T-helper 1 cell treated with Interleukin-12 subunit alpha and Interleukin-12 subunit beta and Interleukin-4 antibody, amounts not matched to agents 30 μg/mL and 1 μg/mL, for 36 hours (primary cell): Measurements from ENCODE around the gene PTPN12.
"Not testable (repeated sequence)": the region's sequence is repeated elsewhere in the genome, so short reads cannot be mapped to it uniquely, and the experiment has no call there.

Experiments used
- H3K27ac Mint-ChIP-seq: one replicate; pipeline ENCODE4 v1.8.0; 2021; ENCODE audit warnings: mild to moderate bottlenecking, mixed read lengths
- H3K27me3 Mint-ChIP-seq: one replicate; pipeline ENCODE4 v1.8.0; 2021; ENCODE audit warnings: low read depth, mixed read lengths
- H3K36me3 Mint-ChIP-seq: one replicate; pipeline ENCODE4 v1.8.0; 2021; ENCODE audit warnings: low read depth, mixed read lengths
- H3K4me1 Mint-ChIP-seq: one replicate; pipeline ENCODE4 v1.8.0; 2021; ENCODE audit warnings: low read depth, mixed read lengths
- H3K4me3 Mint-ChIP-seq: one replicate; pipeline ENCODE4 v1.8.0; 2021; ENCODE audit warnings: mild to moderate bottlenecking, moderate library complexity, mixed read lengths
- H3K9me3 Mint-ChIP-seq: one replicate; pipeline ENCODE4 v1.8.0; 2021; ENCODE audit warnings: mixed read lengths

The PTPN12 gene

GRCh38 chr7:77531038-77531437 lies 6.1 kb upstream of the PTPN12 start:
- H3K36me3 Mint-ChIP-seq = no peaks in the 10 kb centered on the region
- H3K27ac Mint-ChIP-seq = no peak overlapping the region
- H3K27me3 Mint-ChIP-seq = peaks cover 12% of the 10 kb centered on the region
- peaks cover 7% of the 10 kb centered on the region for H3K4me1 Mint-ChIP-seq
- H3K9me3 Mint-ChIP-seq = no peaks in the 10 kb centered on the region
- no peak overlapping the region for H3K4me3 Mint-ChIP-seq

- peaks cover 12% of the 10 kb centered on the region for H3K27me3 Mint-ChIP-seq
- no peak overlapping the region for H3K4me3 Mint-ChIP-seq
- no peak overlapping the region for H3K27ac Mint-ChIP-seq
- no peaks in the 10 kb centered on the region for H3K9me3 Mint-ChIP-seq
- peaks cover 8% of the 10 kb centered on the region for H3K4me1 Mint-ChIP-seq
- no peaks in the 10 kb centered on the region for H3K36me3 Mint-ChIP-seq
Measured at GRCh38 chr7:77532247-77532646, 4.8 kb upstream of the PTPN12 start.

GRCh38 chr7:77532732-77533131 lies 4.4 kb upstream of the PTPN12 start:
- not testable (repeated sequence) for H3K36me3 Mint-ChIP-seq, H3K4me3 Mint-ChIP-seq, H3K4me1 Mint-ChIP-seq, H3K27ac Mint-ChIP-seq, H3K9me3 Mint-ChIP-seq
- H3K27me3 Mint-ChIP-seq = peaks cover 12% of the 10 kb centered on the region

- not testable (repeated sequence) for H3K9me3 Mint-ChIP-seq, H3K27ac Mint-ChIP-seq, H3K4me3 Mint-ChIP-seq, H3K36me3 Mint-ChIP-seq, H3K27me3 Mint-ChIP-seq
- H3K4me1 Mint-ChIP-seq = peaks cover 18% of the 10 kb centered on the region
Measured at GRCh38 chr7:77534046-77534445, 3.0 kb upstream of the PTPN12 start.

- Mint-ChIP-seq H3K9me3 (no peaks in the 10 kb centered on the region), H3K27ac (no peak overlapping the region), H3K4me1 (peaks cover 17% of the 10 kb centered on the region), H3K27me3 (peaks cover 5% of the 10 kb centered on the region), H3K36me3 (no peaks in the 10 kb centered on the region), H3K4me3 (peak overlapping the region; percentile 94)
Measured at GRCh38 chr7:77536017-77536412, 1.1 kb upstream of the PTPN12 start.

- Mint-ChIP-seq H3K27ac (peak overlapping the region; percentile 86), H3K27me3 (peaks cover 4% of the 10 kb centered on the region), H3K4me3 (peak overlapping the region; percentile 94), H3K9me3 (no peaks in the 10 kb centered on the region), H3K36me3 (no peaks in the 10 kb centered on the region), H3K4me1 (peaks cover 14% of the 10 kb centered on the region)
Measured at GRCh38 chr7:77536413-77537135, 521 bp upstream of the PTPN12 start.

GRCh38 chr7:77537778-77538280 lies 734 bp downstream of the PTPN12 start:
- peak overlapping the region; percentile 41 for H3K27ac Mint-ChIP-seq
- H3K4me1 Mint-ChIP-seq = peaks cover 18% of the 10 kb centered on the region
- H3K36me3 Mint-ChIP-seq = peaks cover 1% of the 10 kb centered on the region
- peaks cover 6% of the 10 kb centered on the region for H3K27me3 Mint-ChIP-seq
- H3K4me3 Mint-ChIP-seq = peak overlapping the region; percentile 86
- H3K9me3 Mint-ChIP-seq = no peaks in the 10 kb centered on the region

- peaks cover 21% of the 10 kb centered on the region for H3K4me1 Mint-ChIP-seq
- H3K27me3 Mint-ChIP-seq = peaks cover 8% of the 10 kb centered on the region
- H3K9me3 Mint-ChIP-seq = no peaks in the 10 kb centered on the region
- H3K27ac Mint-ChIP-seq = peak overlapping the region; percentile 41
- peaks cover 3% of the 10 kb centered on the region for H3K36me3 Mint-ChIP-seq
- peak overlapping the region; percentile 86 for H3K4me3 Mint-ChIP-seq
Measured at GRCh38 chr7:77538281-77539212, 1.5 kb downstream of the PTPN12 start.

GRCh38 chr7:77540402-77540822 lies 3.3 kb downstream of the PTPN12 start:
- no peaks in the 10 kb centered on the region for H3K9me3 Mint-ChIP-seq
- H3K27me3 Mint-ChIP-seq = peaks cover 8% of the 10 kb centered on the region
- H3K4me1 Mint-ChIP-seq = peaks cover 24% of the 10 kb centered on the region
- H3K4me3 Mint-ChIP-seq = no peak overlapping the region
- H3K27ac Mint-ChIP-seq = no peak overlapping the region
- H3K36me3 Mint-ChIP-seq = peaks cover 3% of the 10 kb centered on the region

GRCh38 chr7:77540993-77541392 lies 3.9 kb downstream of the PTPN12 start:
- H3K4me1 Mint-ChIP-seq = peaks cover 22% of the 10 kb centered on the region
- not testable (repeated sequence) for H3K9me3 Mint-ChIP-seq, H3K4me3 Mint-ChIP-seq, H3K36me3 Mint-ChIP-seq, H3K27ac Mint-ChIP-seq, H3K27me3 Mint-ChIP-seq

GRCh38 chr7:77542409-77542808 lies 5.3 kb downstream of the PTPN12 start:
- Mint-ChIP-seq H3K27ac (no peak overlapping the region), H3K27me3 (peaks cover 8% of the 10 kb centered on the region), H3K4me1 (peaks cover 21% of the 10 kb centered on the region), H3K4me3 (no peak overlapping the region), H3K36me3 (peaks cover 3% of the 10 kb centered on the region), H3K9me3 (no peaks in the 10 kb centered on the region)

- Mint-ChIP-seq H3K27me3 (peaks cover 8% of the 10 kb centered on the region), H3K4me3 (no peak overlapping the region), H3K9me3 (no peaks in the 10 kb centered on the region), H3K27ac (no peak overlapping the region), H3K4me1 (peaks cover 20% of the 10 kb centered on the region), H3K36me3 (peaks cover 3% of the 10 kb centered on the region)
Measured at GRCh38 chr7:77542895-77543294, 5.8 kb downstream of the PTPN12 start.

- peaks cover 3% of the 10 kb centered on the region for H3K36me3 Mint-ChIP-seq
- peaks cover 3% of the 10 kb centered on the region for H3K27me3 Mint-ChIP-seq
- H3K4me3 Mint-ChIP-seq = no peak overlapping the region
- H3K9me3 Mint-ChIP-seq = no peaks in the 10 kb centered on the region
- peaks cover 15% of the 10 kb centered on the region for H3K4me1 Mint-ChIP-seq
- no peak overlapping the region for H3K27ac Mint-ChIP-seq
Measured at GRCh38 chr7:77543910-77544309, 6.8 kb downstream of the PTPN12 start.

GRCh38 chr7:77544518-77544917 lies 7.4 kb downstream of the PTPN12 start:
- Mint-ChIP-seq H3K27me3 (peaks cover 3% of the 10 kb centered on the region), H3K4me1 (peaks cover 14% of the 10 kb centered on the region), H3K27ac (no peak overlapping the region), H3K36me3 (peaks cover 3% of the 10 kb centered on the region), H3K9me3 (no peaks in the 10 kb centered on the region), H3K4me3 (no peak overlapping the region)

GRCh38 chr7:77548206-77548605 lies 11.1 kb downstream of the PTPN12 start:
- peaks cover 6% of the 10 kb centered on the region for H3K4me1 Mint-ChIP-seq
- H3K4me3 Mint-ChIP-seq = no peak overlapping the region

More at GRCh38 chr7:77548206-77548605, 11.1 kb downstream of the PTPN12 start:
- no peak overlapping the region for H3K27ac Mint-ChIP-seq
- H3K36me3 Mint-ChIP-seq = no peaks in the 10 kb centered on the region
- no peaks in the 10 kb centered on the region for H3K9me3 Mint-ChIP-seq
- no peaks in the 10 kb centered on the region for H3K27me3 Mint-ChIP-seq
